Progenitor cell of endocrine pancreas (in vitro differentiated cells): ENCODE data around the gene GALNTL6. TPM values are rescaled to one million over a fixed set of nuclear protein-coding genes. Genes with fewer than 3 reads are reported as not detected.

Source experiments
- DNase-seq: peaks from one replicate; pipeline ENCODE4 v3.0.0; 2021; ENCODE audit warnings: low spot score; ENCODE audit not compliant: unreplicated experiment
- H3K27ac Mint-ChIP-seq: 2 replicates; pipeline ENCODE4 v1.8.0; 2021; ENCODE audit warnings: mild to moderate bottlenecking, moderate library complexity, mixed read lengths
- H3K27me3 Mint-ChIP-seq: 2 replicates; pipeline ENCODE4 v1.8.0; 2021; ENCODE audit warnings: mixed read lengths
- H3K36me3 Mint-ChIP-seq: 2 replicates; pipeline ENCODE4 v1.8.0; 2022; ENCODE audit warnings: mixed read lengths; ENCODE audit not compliant: insufficient read depth
- H3K4me1 Mint-ChIP-seq: 2 replicates; pipeline ENCODE4 v1.8.0; 2021; ENCODE audit warnings: low read depth, mixed read lengths
- H3K4me3 Mint-ChIP-seq: 2 replicates; pipeline ENCODE4 v1.8.0; 2021; ENCODE audit warnings: low read depth, mild to moderate bottlenecking, moderate library complexity, mixed read lengths
- H3K9me3 Mint-ChIP-seq: 2 replicates; pipeline ENCODE4 v1.8.0; 2021; ENCODE audit warnings: low read depth, mixed read lengths
- CTCF ChIP-seq: fragments of 200-600 bp; sonication (generic); IDR thresholded peaks from one replicate; pipeline ENCODE4 v1.5.0; 2021; ENCODE audit warnings: antibody characterized with exemption, mild to moderate bottlenecking; ENCODE audit not compliant: unreplicated experiment
- total RNA-seq: library from RNA; stranded (reverse); gene quantifications from 2 replicates; pipeline ENCODE4 v1.2.1, GENCODE V29; 2021

GALNTL6 gene
- total RNA-seq, 1 donor from 2014 or later: 0.14 TPM

GRCh38 chr4:171978216-171978615 is 165.0 kb downstream of the GALNTL6 start:
- no peaks in the 10 kb centered on the region for H3K27me3 Mint-ChIP-seq
- no peaks in the 10 kb centered on the region for H3K36me3 Mint-ChIP-seq
- DNase-seq: no peak
- no peak overlapping the region for H3K4me3 Mint-ChIP-seq
- no peak overlapping the region for H3K27ac Mint-ChIP-seq
- no peak for TF ChIP-seq CTCF
- H3K4me1 Mint-ChIP-seq: no peaks in the 10 kb centered on the region
- H3K9me3 Mint-ChIP-seq: no peaks in the 10 kb centered on the region

GRCh38 chr4:171979461-171979860 is 166.3 kb downstream of the GALNTL6 start:
- no peak overlapping the region for H3K4me3 Mint-ChIP-seq
- DNase-seq: no peak
- no peaks in the 10 kb centered on the region for H3K9me3 Mint-ChIP-seq
- H3K27me3 Mint-ChIP-seq: no peaks in the 10 kb centered on the region
- no peak overlapping the region for H3K27ac Mint-ChIP-seq
- TF ChIP-seq CTCF: no peak
- H3K4me1 Mint-ChIP-seq: no peaks in the 10 kb centered on the region
- no peaks in the 10 kb centered on the region for H3K36me3 Mint-ChIP-seq

GRCh38 chr4:171981185-171981584 is 168.0 kb downstream of the GALNTL6 start:
- H3K4me1 Mint-ChIP-seq: no peaks in the 10 kb centered on the region
- H3K27me3 Mint-ChIP-seq: no peaks in the 10 kb centered on the region
- DNase-seq: no peak
- no peaks in the 10 kb centered on the region for H3K36me3 Mint-ChIP-seq
- H3K4me3 Mint-ChIP-seq: no peak overlapping the region
- no peaks in the 10 kb centered on the region for H3K9me3 Mint-ChIP-seq
- no peak for TF ChIP-seq CTCF
- H3K27ac Mint-ChIP-seq: no peak overlapping the region

- no peak for TF ChIP-seq CTCF
- Mint-ChIP-seq H3K9me3 (no peaks in the 10 kb centered on the region), H3K4me3 (no peak overlapping the region), H3K4me1 (peaks cover 1% of the 10 kb centered on the region), H3K27ac (no peak overlapping the region), H3K27me3 (no peaks in the 10 kb centered on the region), H3K36me3 (no peaks in the 10 kb centered on the region)
- DNase-seq: no peak
Measured at GRCh38 chr4:171983935-171984805, 171.0 kb downstream of the GALNTL6 start.

- H3K4me1 Mint-ChIP-seq: peaks cover 1% of the 10 kb centered on the region
- H3K27me3 Mint-ChIP-seq: no peaks in the 10 kb centered on the region
- no peak for DNase-seq
- H3K27ac Mint-ChIP-seq: no peak overlapping the region
- no peaks in the 10 kb centered on the region for H3K9me3 Mint-ChIP-seq
- no peak overlapping the region for H3K4me3 Mint-ChIP-seq
- no peaks in the 10 kb centered on the region for H3K36me3 Mint-ChIP-seq
- no peak for TF ChIP-seq CTCF
Measured at GRCh38 chr4:171985129-171985528, 171.9 kb downstream of the GALNTL6 start.
